TTC549 (cell line): ENCODE measurements around the gene HACD4.
"Not testable (repeated sequence)": the region's sequence is repeated elsewhere in the genome, so short reads cannot be mapped to it uniquely, and the experiment has no call there.

ENCODE experiments used
- FAIRE-seq: peaks from 2 replicates; lab custom pipeline; 2012; peaks lifted over from hg19 to GRCh38; lab: Jason Lieb, UNC

The HACD4 gene

GRCh38 chr9:20973246-20973947, 58.0 kb downstream of the HACD4 start:
- FAIRE-seq = not testable (repeated sequence)

- FAIRE-seq = no peak
Observed at GRCh38 chr9:20972684-20973083, 58.8 kb downstream of the HACD4 start.

GRCh38 chr9:20962536-20963225, 68.8 kb downstream of the HACD4 start:
- no peak for FAIRE-seq

- FAIRE-seq = no peak
Observed at GRCh38 chr9:20950707-20951106, 80.7 kb downstream of the HACD4 start.
